PC-9 (cell line): Measurements from ENCODE around the gene KRT73.

Source experiments
- EZH2 ChIP-seq: fragments of 200-600 bp; sonication (generic); IDR thresholded peaks from 2 replicates; pipeline ENCODE4 v1.8.0; 2017; ENCODE audit warnings: antibody characterized with exemption, low read depth
- TF ChIP-seq, protein P1 (sequence below): fragments of 200-600 bp; sonication (generic); conservative IDR thresholded peaks from 2 replicates; pipeline ENCODE4 v1.6.1; 2017; ENCODE audit warnings: mixed run types, antibody characterized with exemption, mild to moderate bottlenecking, moderate library complexity

DNA sequence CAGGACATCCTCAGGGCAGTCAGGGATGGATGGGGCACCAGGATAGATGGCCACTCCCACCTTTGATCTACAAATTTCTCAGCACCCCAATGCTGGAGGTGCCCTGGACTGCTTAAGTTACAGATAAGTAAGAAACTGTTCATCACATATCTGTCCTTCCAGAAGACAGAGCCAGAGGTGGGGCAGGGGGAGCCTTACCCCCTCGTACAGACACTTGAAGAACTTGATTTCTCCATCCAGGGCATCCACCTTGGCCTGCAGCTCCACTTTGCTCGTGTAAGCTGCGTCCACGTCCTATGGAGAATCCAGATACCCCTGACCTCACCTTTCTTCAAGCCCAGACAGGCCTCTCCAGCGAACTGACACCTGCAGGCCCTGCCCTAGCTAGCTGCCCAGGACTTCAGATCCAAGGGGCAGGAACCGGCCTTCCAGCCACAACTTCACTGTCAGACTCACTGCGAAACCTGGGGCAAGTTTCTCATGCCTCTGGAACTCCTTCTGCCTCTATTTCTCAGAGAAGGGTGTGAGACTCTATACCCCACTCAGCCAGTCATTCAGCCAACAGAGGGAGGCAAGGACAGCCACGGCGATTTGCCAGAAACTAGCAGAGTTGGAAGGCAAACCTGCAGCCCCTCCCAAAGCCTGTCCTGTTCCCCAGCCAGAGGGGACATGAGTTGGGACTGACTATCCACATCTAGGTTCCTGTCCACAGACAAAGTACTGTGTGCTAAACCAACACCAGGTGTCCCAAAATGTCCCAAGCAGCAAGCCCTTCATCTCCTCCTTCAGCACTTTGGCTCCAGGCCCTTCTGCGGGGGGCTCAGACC is 3.8 kb downstream of the KRT73 start:
- TF ChIP-seq, protein P1, sequence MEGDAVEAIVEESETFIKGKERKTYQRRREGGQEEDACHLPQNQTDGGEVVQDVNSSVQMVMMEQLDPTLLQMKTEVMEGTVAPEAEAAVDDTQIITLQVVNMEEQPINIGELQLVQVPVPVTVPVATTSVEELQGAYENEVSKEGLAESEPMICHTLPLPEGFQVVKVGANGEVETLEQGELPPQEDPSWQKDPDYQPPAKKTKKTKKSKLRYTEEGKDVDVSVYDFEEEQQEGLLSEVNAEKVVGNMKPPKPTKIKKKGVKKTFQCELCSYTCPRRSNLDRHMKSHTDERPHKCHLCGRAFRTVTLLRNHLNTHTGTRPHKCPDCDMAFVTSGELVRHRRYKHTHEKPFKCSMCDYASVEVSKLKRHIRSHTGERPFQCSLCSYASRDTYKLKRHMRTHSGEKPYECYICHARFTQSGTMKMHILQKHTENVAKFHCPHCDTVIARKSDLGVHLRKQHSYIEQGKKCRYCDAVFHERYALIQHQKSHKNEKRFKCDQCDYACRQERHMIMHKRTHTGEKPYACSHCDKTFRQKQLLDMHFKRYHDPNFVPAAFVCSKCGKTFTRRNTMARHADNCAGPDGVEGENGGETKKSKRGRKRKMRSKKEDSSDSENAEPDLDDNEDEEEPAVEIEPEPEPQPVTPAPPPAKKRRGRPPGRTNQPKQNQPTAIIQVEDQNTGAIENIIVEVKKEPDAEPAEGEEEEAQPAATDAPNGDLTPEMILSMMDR = no peak
- no peak for TF ChIP-seq EZH2
